Endometrial microvascular endothelial cells (primary cell): ENCODE measurements around the gene ATG9A. TPM values are rescaled to one million over a fixed set of nuclear protein-coding genes. Genes with fewer than 3 reads are reported as not detected.
"Not testable (repeated sequence)": the region's sequence is repeated elsewhere in the genome, so short reads cannot be mapped to it uniquely, and the experiment has no call there.

ENCODE experiments used
- in situ Hi-C: cut with HindIII; loops from 2 replicates; pipeline ENCODE4 v1.10.0; 2017; ENCODE audit warnings: low sequenced_read_pairs, low pct_unique_long_range_greater_than_20kb; ENCODE audit errors: inconsistent ontology term
- total RNA-seq: library from RNA; depleted of rRNA; stranded (reverse); fragments of >200 nt; gene quantifications from one replicate; pipeline ENCODE4 v1.2.3, GENCODE V29; 2015; ENCODE audit errors: inconsistent ontology term

Gene ATG9A
- 73.2 TPM for total RNA-seq

GRCh38 chr2:219229305-219230058, at the start of gene ATG9A, which contains the start of gene ANKZF1:
TSS of gene ATG9A (minus strand) at chr2:219229636. CDS start at chr2:219228024, 1,612 bp downstream.
TSS of gene ANKZF1 (plus strand) at chr2:219229806. CDS start at chr2:219230258, 452 bp downstream.
- in situ Hi-C loops, result no loop called here

GRCh38 chr2:219278655-219279150, 49.3 kb upstream of the ATG9A start:
- in situ Hi-C loops, result no loop called here

GRCh38 chr2:219277703-219278654, 48.5 kb upstream of the ATG9A start:
- in situ Hi-C loops, result no loop called here

GRCh38 chr2:219274361-219274921, 45.0 kb upstream of the ATG9A start:
- in situ Hi-C loops, result no loop called here

- in situ Hi-C loops, result no loop called here
Observed at GRCh38 chr2:219273937-219274336, 44.5 kb upstream of the ATG9A start.

- in situ Hi-C loops, result no loop called here
Observed at GRCh38 chr2:219272995-219273394, 43.6 kb upstream of the ATG9A start.

- in situ Hi-C loops, result no loop called here
Observed at GRCh38 chr2:219272356-219272755, 42.9 kb upstream of the ATG9A start.

GRCh38 chr2:219271021-219271420, 41.6 kb upstream of the ATG9A start:
- in situ Hi-C loops, result no loop called here

- in situ Hi-C loops, result no loop called here
Observed at GRCh38 chr2:219270055-219270372, 40.6 kb upstream of the ATG9A start.

GRCh38 chr2:219269362-219270054, 40.1 kb upstream of the ATG9A start:
- in situ Hi-C loops, result no loop called here

GRCh38 chr2:219268294-219268693, 38.9 kb upstream of the ATG9A start:
- in situ Hi-C loops, result no loop called here

GRCh38 chr2:219266886-219267285, 37.5 kb upstream of the ATG9A start:
- in situ Hi-C loops, result no loop called here

- in situ Hi-C loops, result no loop called here
Observed at GRCh38 chr2:219266232-219266631, 36.8 kb upstream of the ATG9A start.

- in situ Hi-C loops, result no loop called here
Observed at GRCh38 chr2:219261024-219261855, 31.8 kb upstream of the ATG9A start.

- in situ Hi-C loops, result not testable (repeated sequence)
Observed at GRCh38 chr2:219258942-219259341, 29.5 kb upstream of the ATG9A start.

GRCh38 chr2:219254590-219255201, 25.3 kb upstream of the ATG9A start:
- in situ Hi-C loops, result no loop called here

- in situ Hi-C loops, result no loop called here
Observed at GRCh38 chr2:219253753-219254589, 24.5 kb upstream of the ATG9A start, which contains the start of gene TUBA4A. TSS of gene TUBA4A (minus strand) at chr2:219253918. CDS start at chr2:219253858, 60 bp downstream.
